ENCODE measurements around the gene TRIM65.
"Not testable (repeated sequence)": the region's sequence is repeated elsewhere in the genome, so short reads cannot be mapped to it uniquely, and the experiment has no call there.

The TRIM65 gene

DNA sequence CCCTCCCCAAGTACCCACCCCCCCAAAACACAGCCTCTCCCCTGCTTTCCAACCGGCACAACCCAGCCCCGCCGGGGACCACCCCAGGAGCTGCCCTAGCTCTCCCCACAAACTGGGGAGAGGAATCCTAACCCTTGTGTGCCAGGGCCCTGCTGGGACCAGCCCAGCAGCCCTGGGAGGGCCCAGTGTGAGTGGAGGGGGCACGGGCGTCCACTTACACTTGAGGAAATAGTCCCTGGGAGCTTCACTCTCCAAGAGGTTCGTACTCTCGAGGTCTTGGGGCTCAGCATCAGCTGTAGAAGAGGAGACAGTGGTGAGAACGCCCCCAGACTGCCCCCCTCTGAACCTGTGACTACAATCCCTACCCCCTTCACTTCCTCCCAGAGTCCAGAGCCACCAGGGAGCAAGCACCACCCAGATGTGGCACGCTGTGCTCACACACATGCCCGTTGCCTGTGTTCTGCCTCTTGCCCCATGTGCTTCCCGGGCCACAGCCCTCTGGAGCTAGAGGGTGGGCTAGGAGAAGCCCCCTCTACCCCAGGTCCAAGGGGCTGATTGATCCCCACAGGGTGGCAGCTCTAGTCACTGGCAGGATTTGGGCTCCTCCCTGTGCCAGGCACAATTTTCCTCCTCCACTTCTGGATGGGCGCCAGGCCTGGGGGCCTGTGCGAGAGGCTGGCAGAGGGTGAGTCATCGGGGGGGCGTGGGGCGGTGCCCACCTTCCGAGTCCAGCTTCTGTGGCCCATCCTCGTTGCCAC, 21.4 kb downstream of the TRIM65 start:
- DNase-seq, result no peak

DNA sequence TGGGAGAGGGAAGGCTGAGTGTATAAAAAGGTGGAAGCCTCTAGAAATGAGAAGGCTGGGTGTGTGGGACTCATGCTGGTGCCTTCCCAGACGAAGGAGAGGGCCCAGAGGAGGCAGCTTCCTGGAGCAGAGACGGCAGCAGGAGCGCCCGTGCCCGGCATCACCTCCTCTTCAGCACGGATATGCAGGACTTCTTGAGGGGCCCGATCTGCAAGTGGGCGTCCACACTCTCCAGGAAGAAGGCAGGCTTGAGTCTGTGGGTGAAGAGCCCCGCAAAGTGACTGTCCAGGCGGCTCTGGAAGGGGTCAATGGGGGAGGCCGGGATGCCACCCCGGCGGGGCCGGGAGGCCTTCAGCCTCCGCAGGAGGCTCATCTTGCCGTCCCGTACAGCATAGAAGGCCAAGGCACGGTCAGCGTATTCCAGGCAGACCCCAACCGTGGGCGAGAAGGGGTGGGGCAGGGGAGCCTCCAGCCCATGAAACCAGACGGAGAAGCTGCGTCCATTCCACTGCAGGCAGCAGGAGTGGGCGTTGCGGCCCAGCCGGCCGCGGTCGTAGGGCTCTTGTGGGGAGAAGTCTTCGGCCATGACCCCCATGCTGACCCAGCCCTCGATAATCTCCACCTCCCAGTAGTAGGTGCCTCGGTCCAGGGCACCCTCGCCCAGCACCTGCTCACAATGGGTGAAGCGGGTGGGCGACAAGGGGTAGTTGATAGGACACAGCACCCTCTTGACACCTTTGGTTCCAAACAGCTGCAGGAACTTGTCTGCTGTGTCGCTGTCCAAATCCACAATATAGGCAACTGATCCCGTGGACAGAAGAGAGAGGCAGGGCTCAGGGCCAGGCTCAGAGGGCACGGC, 22.2 kb downstream of the TRIM65 start:
- no peak for DNase-seq

- DNase-seq, result no peak
Observed at GRCh38 chr17:75873587-75874322, 23.0 kb downstream of the TRIM65 start.

DNA sequence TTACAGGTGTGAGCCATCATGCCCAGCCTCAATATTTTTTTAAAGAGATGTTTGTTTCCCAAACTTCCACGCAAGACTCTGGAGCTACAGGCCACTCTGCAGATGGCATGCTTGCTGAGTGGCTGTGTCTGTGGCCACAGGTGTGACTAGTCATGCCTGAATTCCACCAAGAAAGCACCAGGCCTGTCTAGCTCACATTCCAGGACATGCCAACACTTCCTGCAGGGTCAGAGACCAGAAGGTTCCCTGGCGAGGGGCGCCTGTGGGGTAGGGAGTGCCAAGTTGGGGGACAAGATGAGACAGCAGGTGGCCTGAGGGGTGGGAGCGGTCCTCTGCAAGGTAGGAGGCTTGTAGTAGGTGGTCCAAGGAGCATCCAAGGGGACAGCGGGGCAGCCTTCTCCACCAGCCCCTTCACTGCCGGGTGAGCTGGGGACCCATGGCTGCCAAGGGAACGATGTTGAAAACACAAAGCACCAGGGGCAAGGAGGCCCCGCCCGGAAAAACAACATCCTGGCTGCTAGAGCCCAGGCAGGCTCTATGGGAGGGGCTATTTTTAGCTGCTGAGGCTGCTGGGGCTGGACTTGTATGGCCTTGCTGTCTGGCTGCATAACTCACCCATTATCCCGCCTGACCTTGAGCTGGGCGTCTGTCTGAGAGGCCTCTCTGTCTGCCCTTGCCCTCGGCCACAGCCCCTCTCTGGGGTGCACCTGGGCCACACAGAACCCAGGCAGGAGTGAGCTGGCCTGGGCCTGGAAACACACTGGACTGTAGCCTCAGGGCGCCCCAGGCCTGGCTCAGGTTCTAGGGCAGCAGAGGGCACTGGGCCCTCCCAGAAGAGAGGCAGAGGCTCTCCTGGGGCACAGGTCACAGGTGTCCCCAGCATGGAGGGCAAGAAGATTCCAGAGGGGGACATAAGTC, 24.1 kb downstream of the TRIM65 start:
- DNase-seq, result no peak

DNA sequence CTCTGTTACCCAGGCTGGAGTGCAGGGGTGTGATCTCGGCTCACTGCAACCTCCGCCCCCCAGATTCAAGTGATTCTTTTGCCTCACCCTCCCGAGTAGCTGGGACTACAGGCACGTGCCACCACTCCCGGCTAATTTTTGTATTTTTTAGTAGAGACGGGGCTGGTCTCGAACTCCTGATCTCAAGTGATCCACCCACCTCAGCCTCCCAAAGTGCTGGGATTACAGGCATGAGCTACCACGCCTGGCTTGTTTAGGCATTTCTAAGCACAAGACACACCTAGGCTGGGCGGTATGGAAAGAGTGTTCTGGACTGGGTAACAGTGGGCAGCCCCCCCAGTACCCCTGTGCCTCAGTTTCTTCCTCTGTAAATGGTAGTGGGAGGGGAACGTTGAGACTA, 26.5 kb downstream of the TRIM65 start:
- DNase-seq, result not testable (repeated sequence)

DNA sequence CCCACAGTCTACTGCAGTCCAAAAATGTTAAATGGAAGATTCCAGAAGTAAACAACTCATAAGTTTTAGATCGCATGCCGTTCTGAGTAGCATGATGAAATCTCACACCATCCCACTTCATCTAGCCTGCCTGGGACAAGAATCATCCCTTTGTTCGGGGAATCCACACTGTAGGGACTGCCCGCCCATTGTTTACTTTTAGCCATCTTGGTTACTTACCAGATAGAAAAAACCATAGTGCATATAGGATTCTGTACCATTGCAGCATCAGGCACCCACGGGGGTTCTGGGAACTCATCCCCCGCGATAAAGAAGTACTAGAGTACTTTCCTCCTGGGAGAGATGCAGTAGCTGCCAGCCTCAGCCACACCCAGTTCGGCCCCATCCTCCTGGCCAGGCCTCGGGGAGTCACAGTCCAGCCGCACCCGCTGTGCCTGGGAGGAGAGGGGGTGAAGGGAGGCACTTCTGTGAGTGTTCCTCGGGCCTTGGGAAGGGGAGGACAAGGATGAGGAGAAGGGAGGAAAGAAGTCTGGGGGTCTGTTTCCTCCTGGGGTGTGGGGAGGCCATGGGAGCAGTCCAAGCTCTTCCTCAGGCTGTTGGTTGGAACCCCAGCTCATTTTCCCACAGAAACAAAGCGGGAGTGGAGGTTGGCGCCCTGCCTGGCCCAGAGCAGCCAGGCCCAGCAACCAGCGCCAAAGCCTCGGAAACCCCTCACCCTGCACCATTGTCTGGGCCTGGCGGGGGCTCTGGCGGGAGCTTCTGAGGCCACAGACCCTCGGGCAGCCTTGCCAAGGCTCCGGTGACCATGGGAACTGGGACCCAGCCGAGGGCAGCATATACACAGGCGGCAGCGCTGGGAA, 27.2 kb downstream of the TRIM65 start:
- DNase-seq, result no peak

DNA sequence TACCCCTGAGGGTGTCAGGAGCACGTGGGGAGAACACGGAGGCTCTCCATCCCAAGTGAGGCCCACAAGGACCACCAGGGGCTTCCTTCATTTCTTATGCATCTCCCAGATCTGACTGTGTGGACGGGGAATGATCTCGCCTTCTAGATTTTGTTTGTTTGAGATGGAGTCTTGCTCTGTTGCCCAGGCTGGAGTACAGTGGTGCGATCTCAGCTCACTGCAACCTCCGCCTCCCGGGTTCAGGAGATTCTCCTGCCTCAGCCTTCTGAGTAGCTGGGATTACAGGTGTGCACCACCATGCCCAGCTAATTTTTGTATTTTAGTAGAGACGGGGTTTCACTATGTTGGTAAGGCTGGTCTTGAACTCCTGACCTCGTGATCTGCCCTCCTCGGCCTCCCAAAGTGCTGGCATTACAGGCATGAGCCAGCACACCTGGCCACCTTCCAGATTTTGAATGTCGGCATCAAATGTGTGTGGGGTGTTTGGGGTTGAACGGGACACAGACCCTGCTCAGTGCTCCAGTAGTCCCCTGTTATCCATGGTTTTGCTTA, 27.9 kb downstream of the TRIM65 start:
- not testable (repeated sequence) for DNase-seq

- DNase-seq, result not testable (repeated sequence)
Observed at GRCh38 chr17:75865404-75866188, 31.2 kb downstream of the TRIM65 start.

DNA sequence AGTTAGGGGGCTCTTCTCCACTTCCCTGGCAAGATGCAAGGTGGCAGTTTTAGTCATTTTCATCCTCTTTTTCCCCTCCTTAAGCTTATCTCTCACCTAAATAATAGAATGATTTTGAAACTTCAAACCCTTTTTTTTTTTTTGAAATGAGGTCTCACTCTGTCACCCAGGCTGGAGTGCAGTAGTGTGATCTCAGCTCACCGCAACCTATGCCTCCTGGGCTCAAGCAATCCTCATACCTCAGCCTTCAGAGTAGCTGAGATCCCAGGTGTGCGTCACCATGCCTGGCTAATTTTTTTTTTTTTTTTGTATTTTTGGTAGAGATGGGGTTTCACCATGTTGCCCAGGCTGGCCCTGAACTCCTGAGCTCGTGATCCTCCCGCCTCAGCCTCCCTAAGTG, 31.9 kb downstream of the TRIM65 start:
- DNase-seq, result not testable (repeated sequence)

- no peak for DNase-seq
Observed at GRCh38 chr17:75864448-75864871, 32.3 kb downstream of the TRIM65 start.

GRCh38 chr17:75861927-75862317, 34.8 kb downstream of the TRIM65 start:
- DNase-seq, result no peak

- not testable (repeated sequence) for DNase-seq
Observed at GRCh38 chr17:75859358-75859757, 37.4 kb downstream of the TRIM65 start.

DNA sequence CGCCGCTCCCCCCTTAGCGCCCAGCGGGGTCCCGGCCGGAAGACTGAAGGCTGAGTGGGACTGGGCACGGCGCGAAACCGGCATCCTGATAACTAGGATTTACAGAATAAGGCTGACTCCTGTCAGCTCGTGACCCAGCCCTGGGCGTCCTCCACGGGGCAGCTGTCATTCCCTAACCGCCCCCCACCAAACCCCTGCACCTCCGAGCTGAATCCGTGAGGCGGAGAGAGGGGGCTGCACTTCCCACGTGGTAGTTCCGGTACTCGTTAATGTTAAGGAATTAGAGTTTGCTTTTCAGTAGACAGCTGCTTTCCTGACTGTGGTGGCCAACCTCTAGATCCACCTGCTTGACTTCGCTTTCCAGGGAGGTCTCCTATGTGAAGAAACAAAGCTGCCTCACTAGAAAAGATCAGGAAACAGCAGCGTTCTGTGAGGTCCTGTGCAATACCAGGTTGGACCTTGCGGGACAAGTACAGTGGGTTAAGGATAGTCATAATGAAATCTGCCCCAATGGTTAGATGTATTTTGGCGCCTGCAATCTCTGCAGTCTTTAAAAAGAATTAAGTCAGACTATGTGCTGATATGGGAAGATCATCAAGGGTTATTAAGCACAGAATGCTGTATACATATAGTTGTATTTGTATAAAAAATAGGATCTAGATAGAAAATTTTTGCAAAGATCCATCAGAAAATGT, 40.5 kb downstream of the TRIM65 start:
- no peak for DNase-seq

DNA sequence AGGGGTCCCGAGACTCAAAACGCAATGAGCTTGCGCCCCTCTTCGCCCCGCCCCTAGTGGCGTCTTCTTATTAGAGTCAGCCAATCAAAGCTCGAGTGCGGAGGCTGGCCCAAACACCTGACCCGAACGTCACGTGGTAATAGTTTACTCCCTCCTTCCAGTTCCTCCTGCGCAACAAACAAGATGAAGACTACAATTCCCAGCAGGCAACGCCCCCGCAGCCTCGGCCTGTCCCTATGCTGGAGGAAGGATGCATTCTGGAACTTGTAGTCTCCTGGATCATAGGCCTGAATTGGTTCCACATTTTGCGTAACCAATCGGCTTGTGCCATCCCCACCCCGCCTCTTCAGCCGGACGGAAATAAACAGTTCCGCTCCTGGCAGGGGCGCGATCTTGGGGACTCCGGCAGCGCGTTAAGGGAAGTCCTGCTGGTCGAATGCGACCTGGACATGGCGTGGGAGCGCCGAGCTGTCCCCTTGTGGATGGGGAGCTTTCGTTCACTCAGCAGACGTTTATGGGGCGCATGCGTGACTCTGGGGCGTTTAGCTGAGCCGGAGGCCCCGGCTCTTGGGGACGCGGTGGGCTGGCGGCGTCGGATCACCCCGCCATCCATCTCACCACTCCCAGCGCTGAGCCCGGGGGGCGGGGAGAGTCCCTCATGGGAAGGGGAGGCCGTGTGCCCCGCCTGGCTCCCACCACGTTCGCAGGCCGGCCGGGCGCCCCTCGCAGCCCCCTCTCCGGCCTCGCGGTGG, 41.3 kb downstream of the TRIM65 start, which contains the start of gene WBP2:
WBP2 (minus strand) TSS at position 26 of the 752 bp plus-strand sequence. CDS start 38 bp downstream, outside the sequence.
- DNase-seq, result peak; percentile 94

DNA sequence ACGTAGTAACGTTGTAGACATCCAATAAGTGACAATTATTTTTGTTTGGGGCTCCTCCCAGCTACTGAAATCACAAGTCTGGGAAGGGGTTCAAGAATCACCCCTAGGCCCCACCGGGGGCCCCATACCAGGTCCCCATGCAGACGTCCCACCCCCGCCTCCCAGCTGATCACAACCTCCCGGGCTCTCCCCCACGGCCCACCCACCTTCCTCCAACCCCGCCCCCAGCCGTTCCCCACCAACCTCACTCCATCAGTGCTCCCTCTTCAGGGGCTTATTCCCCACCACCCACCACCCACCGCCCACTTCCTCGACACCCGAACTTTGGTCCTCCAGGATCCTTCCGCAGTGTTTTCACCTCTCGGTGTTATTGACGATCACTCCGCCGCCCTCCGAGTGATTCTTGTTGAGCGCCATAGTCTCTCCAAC, 41.9 kb downstream of the TRIM65 start:
- DNase-seq, result no peak

DNA sequence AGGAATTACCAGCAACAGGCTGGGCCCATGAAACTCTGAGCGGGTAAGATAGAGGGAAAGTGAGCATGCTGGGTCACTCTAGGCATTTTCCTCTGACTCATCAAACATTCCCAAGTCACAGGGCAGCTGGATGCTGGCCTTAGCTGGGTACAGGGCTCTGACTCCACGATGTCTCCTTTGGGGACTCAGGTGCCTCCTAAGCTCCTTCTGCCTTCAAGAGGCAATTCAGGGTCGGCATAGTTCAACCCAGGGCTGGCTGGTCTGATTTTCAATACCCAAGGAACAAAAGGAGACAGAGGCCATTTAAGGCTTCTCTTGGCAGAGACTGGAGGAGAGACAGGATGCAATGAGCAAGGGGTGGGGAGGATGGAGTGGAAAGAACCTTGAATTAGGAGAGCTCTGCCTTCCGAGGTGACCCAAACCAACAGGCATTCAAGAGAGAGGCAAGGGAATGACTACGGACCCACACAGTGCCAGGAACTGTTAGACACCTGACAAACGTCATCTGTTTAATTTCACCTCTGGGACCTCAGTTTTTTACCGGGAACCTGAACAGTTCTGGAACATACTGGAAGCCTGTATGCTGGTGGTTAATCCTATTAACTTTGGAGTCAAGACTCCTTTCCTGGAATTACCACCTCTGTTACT, 42.5 kb downstream of the TRIM65 start:
- DNase-seq, result no peak

GRCh38 chr17:75853433-75853832, 43.3 kb downstream of the TRIM65 start:
- no peak for DNase-seq

- not testable (repeated sequence) for DNase-seq
Observed at GRCh38 chr17:75851693-75851991, 45.1 kb downstream of the TRIM65 start.
